Fibroblast of skin of scalp (primary cell): ENCODE data around the gene SEMA5A.

Experiments used
- DNase-seq: peaks from one replicate; pipeline ENCODE4 v3.0.0-alpha.2; 2013

The SEMA5A gene

DNA sequence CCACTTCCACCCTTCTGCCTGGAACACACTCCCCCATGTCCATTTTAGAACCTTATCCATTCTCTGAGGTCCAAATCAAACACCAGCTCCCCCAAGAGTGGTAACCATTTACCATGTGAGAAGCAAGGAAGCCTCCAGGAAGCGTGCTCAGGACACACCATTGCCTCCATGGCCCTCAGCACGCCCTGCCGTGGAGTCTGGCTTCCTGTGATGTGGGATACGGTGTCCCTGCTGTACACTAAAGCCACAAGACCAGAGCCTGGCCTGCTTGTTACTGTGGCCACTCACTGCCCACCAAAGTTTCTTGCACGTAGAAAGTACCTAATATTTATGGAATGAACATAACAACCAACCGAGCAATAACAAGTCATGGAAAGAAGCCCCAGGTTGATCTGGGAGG, 151.7 kb downstream of the SEMA5A start:
- no peak for DNase-seq

DNA sequence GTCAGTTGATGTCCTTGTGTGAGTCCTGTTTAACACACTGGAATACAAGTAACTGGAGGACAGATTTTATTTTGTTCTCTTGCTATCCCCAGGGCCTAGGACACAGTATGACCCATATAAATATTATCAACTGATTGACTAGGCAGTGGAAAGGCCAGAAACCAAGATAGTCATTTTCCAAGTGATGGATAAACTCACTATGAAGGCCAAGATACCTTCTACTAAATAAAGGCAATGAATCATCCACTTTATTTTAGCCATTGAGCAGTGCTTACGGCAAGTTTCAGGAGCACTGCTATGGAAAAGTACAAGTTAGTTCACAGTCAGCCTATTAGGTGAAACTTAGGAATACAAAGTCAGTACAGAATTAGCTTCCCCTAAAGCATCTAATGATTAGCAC, 153.2 kb downstream of the SEMA5A start:
- no peak for DNase-seq

DNA sequence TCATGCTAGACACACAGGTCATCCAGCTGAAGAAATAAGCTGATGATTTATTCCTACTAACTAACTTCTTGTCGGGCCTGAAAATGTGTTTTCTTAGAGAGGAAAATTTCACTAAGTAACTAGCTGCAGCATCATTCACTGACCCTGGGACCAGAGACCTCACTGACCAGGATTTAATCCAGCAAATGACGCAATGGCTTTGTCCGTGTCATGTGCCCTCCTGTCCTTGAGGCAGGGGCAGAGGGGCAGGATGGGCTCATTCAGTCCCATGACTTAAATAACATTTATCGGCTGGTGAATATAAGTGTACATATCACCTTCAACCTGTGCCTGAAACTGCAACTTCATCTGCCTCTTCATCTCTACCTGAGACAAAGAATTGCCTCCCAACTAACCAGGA, 154.8 kb downstream of the SEMA5A start:
- no peak for DNase-seq

DNA sequence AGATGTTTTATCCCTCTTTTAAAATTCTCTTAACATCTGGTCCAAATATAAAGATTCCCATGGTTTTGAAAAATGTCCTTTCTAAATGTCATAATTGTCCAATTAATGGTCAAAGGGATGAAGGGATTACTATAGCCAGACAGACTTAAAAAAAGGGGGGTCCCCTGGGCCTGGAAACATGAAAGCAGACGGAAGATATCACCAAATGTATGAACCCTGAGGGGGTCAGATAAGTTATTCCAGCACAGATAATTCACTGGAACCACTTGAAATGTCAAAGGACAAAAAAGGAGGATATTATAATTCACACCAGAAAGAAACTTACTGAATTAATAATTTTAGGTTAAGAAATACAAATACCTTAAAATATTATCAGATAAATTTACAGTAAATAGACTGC, 155.8 kb downstream of the SEMA5A start:
- DNase-seq = no peak

DNA sequence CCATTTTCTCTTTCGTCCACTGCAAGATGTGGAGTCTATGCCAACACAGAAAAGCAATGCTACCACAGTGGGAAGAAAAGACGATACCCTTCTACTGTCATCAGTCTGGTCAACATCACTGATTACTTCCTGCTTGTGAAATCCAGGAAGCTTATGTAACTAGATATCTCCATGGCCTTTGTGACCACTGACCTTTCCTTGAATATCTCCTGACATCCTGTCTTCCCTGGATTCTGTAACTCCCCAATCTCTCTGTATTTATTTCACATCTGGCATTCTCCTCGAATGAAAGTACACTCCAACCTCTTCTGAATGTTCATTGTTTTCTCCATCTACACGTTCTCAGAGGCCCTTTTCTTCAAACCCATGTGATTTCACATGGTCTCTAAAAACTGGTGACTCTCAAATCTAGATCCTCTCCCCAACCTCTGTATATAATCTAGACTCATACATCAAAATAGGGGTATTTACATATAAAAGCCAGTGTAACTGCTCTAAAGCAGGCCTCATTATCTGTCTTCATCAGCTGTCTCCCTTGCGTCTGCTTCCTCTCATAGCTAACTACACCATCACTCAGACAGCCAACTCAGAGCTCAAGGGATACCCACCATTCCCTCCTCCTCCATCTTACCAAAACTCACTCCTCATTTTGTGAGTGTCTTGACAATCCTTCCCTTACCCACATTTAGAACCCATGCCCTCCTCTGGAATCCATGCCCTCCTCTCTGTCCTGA, 156.8 kb downstream of the SEMA5A start:
- no peak for DNase-seq

DNA sequence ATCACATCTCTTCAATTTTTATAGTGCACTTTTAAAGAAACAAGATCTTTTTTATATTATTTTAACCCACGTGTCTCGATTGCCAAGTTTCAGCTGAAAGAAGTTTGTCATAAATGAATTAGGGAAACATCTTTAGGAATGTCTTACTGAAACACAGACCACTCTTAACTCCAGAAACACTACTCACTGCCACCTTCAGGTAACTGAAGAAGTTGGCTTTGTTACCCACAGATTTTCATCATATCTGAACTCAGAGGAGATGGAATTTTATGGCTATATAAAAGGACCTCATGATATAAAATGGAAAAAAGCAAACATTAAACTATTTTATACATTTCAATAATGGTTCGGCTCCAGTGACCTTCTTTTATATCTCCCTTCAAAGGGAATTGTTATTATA, 158.0 kb downstream of the SEMA5A start:
- peak; percentile 28 for DNase-seq

DNA sequence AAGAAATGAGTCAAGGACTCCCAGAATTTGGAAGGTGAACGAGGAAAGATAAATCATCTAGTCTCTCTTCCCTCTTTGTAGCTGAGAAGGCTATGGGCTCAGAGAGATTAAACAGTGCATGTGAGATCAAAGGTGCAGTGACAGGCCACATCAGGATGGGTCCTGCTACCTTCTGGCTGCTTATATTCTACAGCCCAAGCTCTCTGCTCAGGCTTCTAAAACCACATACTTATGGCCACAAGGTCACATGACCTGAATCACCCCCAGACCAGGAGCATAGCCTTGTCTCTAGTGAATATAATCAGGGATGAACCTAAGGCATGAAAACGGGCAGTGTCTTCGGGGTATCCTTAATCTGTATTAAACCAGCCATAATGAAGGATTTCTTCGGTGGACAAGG, 158.9 kb downstream of the SEMA5A start:
- DNase-seq = no peak

DNA sequence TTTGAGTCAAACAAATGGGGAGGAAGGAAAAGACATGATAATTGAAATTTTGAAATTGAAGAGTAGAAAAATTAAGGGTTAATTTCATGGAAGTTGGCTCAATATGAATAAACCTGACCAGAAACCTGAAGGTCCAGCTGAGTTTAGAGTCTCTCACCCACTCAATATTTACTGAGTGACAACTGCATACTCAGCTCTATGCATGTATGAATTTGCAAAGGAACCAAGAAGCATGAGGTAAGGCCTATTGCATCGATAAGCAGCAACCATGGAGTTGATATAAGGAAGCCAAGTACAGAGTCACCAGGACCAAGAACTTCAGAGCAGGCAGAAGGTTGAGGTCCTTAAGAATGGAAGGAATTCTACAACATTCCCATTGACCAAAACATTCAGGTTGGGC, 163.4 kb downstream of the SEMA5A start:
- DNase-seq = no peak

GRCh38 chr5:9381464-9381863, 164.4 kb downstream of the SEMA5A start:
- DNase-seq = no peak

DNA sequence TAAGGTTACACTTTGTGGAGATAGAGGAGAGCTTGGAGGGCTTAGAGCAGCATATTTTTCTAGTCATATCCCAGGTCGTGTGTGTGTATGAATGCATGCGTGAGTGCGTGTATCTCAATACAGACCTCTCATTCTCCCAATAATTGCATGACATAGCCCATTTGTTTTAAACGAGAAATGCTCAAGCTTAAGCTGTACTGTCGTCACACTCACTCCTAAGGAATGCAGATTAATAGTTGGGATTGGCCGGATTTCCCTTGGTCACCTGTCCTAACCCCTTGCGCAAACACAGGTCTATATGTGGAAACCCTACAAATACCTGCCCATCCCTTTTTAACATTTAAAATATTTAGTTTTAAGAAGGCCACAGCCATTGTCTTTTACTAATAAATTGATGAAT, 165.8 kb downstream of the SEMA5A start:
- no peak for DNase-seq

DNA sequence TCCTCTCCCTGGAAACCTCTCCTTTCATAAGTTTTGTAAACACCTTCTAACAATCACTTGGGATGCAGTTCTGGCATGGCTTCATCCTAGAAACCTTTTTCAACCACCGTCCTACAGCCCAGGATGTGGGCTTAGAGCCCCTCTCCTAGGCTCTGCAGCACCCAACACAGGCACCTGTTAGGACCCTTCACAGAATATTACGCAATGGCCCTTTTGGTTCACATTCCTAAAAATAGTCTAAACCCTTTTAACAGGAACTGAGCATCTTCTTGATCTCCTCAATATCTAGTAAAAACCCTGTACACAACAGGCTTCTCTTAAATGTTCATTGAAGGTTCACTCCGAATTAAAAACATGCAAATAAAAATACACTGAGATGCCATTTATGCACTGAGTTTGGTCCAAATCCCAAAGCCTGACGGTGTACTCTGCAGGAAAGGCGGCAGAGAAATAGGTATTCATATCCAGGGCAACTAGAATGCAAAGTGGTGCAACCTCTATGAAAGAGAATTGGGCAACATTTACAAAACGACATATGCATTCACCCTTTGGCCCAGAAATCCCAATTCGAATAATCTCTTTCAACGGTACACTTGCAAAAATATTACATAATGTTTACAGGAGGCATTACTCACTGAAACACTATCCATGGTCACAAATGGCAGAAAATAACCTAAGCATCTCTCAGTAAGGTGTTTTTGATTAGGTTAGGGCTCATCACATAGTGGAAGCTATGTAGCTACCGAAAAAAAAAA, 169.3 kb downstream of the SEMA5A start:
- no peak for DNase-seq

DNA sequence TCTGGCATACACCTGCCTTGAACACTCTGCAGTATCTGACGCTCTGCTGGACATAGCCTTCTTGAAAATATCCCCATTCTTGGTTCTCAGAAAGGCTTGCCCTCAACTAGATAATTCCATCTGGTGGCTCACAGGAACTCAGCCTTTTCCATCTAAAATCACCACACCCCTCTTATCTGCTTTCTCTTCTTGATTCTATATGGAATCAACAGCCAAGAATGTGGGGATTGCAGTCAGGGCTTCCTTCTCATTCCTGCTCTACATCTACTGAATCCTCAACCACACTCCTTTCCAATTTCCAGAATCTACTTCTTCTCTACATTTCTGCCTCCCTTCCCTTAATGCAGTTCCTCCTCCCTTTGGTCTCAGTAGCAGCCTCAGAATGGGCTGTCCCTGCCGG, 170.1 kb downstream of the SEMA5A start:
- no peak for DNase-seq

DNA sequence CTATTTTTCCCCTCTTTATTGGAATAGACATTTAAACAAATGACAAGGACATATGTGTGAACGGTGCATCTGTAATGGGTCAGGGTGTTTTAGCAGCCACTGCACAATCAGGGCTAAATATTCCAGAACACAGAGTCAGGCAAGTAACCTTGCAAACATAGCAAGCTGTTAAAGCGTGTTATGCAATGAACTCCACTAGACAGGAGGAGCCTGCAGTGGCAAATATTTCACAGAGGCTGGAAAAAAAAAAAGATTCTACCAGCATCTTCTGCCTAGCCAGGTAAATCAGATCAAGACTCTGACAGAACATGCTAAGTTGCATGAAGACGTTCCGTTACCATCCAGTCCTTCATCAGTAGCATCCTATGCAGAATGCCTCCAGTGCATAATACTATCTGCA, 171.8 kb downstream of the SEMA5A start:
- no peak for DNase-seq

DNA sequence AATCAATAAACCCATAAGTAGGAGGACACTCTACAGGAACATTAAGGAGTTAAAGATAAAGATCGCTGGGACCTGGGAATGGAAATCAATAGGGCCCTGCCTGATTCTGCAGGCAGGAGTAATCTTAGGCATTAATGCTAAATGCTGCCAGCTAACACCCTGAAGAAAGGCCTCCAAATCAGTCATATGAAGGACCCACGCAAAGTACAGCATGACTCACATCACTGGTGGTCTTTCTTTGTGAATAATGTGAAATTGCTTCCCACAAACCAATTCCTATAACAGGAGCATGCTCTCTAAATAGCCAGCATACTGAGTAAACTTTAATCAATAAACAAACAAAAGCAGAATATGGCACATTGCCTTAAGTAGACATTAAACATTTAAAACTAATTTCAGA, 172.3 kb downstream of the SEMA5A start:
- no peak for DNase-seq

- no peak for DNase-seq
Observed at GRCh38 chr5:9370256-9370655, 175.6 kb downstream of the SEMA5A start.

GRCh38 chr5:9365512-9365911, 180.4 kb downstream of the SEMA5A start:
- DNase-seq = no peak

DNA sequence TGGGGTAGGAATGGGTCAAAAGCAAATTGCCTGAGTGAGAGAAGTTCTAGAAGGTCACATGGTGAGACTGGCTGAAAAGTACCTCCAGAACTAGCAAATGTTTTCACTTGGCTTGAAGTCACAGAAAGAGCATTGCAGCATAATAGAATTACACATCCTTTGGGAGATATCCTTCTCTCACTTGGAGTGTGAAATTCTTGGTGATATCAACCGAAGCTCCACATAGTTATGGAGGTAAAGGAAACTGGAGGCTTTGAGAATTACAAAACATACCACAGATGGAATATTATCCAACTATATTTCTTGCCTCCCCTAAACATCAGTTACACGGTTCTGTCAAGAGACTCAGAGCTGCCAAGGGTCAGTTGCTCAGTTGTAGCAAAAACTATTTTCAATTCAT, 182.4 kb downstream of the SEMA5A start:
- DNase-seq = peak; percentile 37

DNA sequence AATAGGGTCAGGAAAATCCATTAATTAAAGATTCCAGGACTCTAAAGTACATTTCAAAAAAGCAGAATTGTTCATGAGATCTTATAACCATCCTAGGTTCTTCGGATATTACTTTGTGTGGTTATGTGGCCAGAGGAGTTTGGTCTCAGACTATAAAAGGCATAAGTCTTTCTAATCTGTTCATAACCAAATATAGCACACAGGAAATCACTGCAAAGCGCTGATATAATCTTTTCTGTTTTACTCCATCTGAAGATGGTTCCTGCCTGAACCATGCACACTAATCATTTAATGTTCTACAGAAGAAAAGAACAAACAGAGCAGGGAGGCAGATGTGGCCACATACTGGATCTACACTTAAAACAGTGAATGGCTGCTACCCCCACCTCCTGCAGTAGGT, 182.8 kb downstream of the SEMA5A start:
- no peak for DNase-seq

GRCh38 chr5:9362600-9362999, 183.3 kb downstream of the SEMA5A start:
- no peak for DNase-seq

- peak; percentile 54 for DNase-seq
Observed at GRCh38 chr5:9361835-9362234, 184.0 kb downstream of the SEMA5A start.

DNA sequence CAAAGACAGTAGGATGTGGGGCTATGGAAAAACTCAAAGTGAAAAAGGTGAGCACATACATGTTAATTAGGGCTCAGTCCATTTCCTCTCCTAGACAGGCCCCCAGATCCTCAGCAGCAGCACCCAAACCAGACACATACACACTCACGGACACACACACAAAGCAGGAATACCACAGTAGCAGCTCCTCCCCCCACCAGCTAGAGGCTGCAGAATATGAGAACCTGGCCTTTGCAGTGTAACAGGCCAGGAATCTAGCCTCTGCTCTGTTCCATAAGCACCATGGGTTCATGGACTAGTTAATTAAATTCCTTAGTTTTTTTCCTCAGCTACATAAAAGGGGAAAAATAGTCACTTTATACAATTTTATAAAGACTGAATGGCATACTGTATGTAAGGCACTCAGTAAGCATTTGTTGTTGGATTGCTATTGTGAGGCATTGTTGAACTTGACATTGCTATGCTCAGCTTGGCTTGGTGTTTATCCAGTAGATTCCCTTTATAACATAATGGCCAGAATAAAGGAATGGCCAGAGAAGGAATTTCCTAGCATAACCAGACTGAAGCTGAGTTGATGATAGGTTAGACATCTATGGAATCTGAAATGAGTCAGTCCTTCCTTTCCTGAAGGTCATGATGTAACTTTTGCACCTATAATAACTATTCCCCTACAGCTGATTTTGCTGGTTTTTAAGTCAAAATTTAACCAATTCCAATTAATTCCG, 186.8 kb downstream of the SEMA5A start:
- peak; percentile 80 for DNase-seq

DNA sequence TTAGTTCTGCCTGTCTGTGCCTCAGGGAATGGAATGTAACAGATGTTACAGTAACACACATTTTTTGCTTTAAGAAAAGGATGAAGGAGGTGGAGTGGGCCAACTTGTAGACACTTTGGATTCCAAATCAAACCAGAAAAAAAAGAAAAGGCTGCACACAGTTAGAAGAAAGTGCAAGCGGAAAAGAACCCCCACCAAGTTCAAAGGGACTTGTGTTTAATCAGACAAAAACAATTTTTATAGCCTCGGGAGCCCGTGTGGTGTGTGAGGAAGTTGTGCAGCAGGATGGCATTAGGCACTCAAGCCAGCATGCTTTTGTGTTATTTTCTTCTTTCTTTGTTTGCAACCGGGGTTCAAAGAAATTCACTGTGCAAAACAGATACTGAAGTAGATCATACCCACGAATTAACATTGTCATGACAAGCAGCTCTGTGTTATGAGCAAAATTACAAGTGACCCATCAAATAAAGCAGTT, 189.5 kb downstream of the SEMA5A start:
- DNase-seq = peak; percentile 31

GRCh38 chr5:9354336-9355081, 191.4 kb downstream of the SEMA5A start:
- DNase-seq = no peak
